ENCODE data around the gene GNA15.

DNA sequence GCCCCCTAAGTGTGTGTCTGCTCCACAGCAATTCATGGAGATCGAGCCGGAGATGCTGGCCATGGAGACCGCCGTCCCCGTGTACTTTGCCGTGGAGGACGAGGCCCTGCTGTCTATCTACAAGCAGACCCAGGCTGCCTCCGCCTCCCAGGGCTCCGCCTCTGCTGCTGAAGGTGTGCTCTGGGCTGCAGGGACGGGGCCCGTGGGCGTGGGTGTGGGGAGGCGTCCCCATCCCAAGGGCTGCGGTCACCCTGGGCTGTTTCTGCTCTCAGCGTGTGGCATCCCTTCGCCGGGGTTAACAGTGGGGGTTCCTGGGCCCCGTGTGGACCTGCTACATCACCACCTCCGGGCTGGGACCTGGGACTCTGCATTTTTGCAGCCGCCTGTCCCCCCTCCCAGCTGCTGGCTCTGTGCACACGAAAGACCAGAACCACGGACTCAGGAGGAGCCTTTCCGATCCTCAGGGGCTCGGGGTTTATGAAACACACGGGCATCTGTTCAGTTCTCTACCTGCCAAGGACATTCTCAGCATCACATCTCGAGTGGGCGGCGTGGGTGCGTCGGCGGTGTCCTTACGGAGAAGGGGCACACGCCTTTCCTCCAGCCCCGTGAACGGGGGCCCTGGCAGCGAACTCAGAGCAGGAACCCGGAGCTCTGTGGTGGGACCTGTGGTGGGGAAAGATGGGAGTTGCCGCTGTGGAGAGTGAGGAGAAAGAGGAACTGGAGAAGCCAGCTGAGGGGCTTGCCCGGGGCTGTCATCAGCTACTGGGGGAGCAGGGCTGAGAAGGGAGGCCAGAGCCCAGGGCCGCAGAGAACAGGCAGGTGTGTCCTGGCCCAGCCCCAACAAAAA is 57.6 kb downstream of the GNA15 start:
- TF ChIP-seq, protein P1, sequence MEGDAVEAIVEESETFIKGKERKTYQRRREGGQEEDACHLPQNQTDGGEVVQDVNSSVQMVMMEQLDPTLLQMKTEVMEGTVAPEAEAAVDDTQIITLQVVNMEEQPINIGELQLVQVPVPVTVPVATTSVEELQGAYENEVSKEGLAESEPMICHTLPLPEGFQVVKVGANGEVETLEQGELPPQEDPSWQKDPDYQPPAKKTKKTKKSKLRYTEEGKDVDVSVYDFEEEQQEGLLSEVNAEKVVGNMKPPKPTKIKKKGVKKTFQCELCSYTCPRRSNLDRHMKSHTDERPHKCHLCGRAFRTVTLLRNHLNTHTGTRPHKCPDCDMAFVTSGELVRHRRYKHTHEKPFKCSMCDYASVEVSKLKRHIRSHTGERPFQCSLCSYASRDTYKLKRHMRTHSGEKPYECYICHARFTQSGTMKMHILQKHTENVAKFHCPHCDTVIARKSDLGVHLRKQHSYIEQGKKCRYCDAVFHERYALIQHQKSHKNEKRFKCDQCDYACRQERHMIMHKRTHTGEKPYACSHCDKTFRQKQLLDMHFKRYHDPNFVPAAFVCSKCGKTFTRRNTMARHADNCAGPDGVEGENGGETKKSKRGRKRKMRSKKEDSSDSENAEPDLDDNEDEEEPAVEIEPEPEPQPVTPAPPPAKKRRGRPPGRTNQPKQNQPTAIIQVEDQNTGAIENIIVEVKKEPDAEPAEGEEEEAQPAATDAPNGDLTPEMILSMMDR (IDR thresholded peaks at IDR 0.05), result no peak
- no peak for TF ChIP-seq POLR2A (IDR thresholded peaks at IDR 0.05)

Measured in esophagus squamous epithelium (tissue), 4 donors.